ENCODE results near the gene MAGED2. TPM values are rescaled to one million over a fixed set of nuclear protein-coding genes. Genes with fewer than 3 reads are reported as not detected.

Gene MAGED2
- total RNA-seq, 1 experiment from 2014 or later = 32.4 TPM

DNA sequence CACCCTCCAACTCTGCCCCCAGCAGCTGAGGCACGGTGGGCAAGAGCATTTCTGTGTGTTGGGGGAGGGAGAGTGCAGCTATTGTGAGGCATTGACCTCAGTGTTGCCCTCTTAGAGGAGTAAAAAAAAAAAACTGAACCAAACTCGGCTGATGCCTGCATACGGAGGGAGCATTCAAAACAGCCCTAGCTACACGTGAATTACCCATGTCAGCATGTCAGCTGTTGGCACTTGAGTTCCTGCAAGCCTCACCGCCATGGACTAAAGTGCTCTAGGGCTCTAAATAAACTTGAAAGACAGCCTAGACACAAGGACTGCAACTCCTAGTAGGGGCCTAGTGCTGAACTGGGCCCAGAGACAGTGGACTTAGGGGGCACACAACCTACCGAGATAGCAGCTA, 31.5 kb upstream of the MAGED2 start:
- no peaks in the 10 kb centered on the region for H3K27me3 ChIP-seq (ENCODE audit: insufficient read depth, low read length)

GRCh38 chrX:54776987-54777672, 30.4 kb upstream of the MAGED2 start:
- Histone ChIP-seq H3K27ac (ENCODE audit: low read depth, low read length) (no peak overlapping the region), H3K9me3 (ENCODE audit: control insufficient read depth in 1 of 2, insufficient read depth in 1 of 2, low read depth in 1 of 2, low read length in 2 of 2) (no peaks in the 10 kb centered on the region), H3K4me3 (replicated peaks in 1 of 2; ENCODE audit: low read depth in 1 of 2, low read length in 2 of 2) (no peak overlapping the region), H3K36me3 (ENCODE audit: control insufficient read depth in 1 of 2, insufficient read depth in 2 of 2, low read length in 2 of 2) (no peaks in the 10 kb centered on the region), H3K9me2 (ENCODE audit: insufficient read depth) (no peaks in the 10 kb centered on the region), H3K79me2 (ENCODE audit: insufficient read depth, low read length) (no peaks in the 10 kb centered on the region), H3K4me1 (ENCODE audit: control insufficient read depth in 1 of 2, insufficient read depth in 2 of 2, low read length in 2 of 2) (no peaks in the 10 kb centered on the region), H2AFZ (ENCODE audit: low read depth, low read length, poor library complexity, severe bottlenecking) (no peak overlapping the region), H3K9ac (ENCODE audit: low read length) (no peak overlapping the region), H4K20me1 (ENCODE audit: insufficient read depth) (no peaks in the 10 kb centered on the region), H3K4me2 (ENCODE audit: low read length) (no peak overlapping the region), H3K27me3 (ENCODE audit: insufficient read depth, low read length) (no peaks in the 10 kb centered on the region)
- ChIA-PET RAD21 (ENCODE audit: low non-redundant PET in 1 of 2, low total read pairs in 2 of 2, uncharacterized antibody in 2 of 2, unreplicated experiment in 2 of 2) (no interaction called here), POLR2A (no interaction called here), CTCF (no interaction called here)
- intact Hi-C loops (cut with micrococcal nuclease) = no loop called here
- no TSS peak for BruUV-seq (replicated peaks)
- no peak for DNase-seq (ENCODE audit: low read depth, low spot score)
- no peak for TF ChIP-seq ELF1 (IDR thresholded peaks at IDR 0.05; ENCODE audit: borderline replicate concordance, low read depth)
- no peak for TF ChIP-seq POLR2AphosphoS5 (IDR thresholded peaks at IDR 0.05; ENCODE audit: low read depth, low read length)
- TF ChIP-seq TCF7L2 (IDR thresholded peaks at IDR 0.05; ENCODE audit: borderline replicate concordance, extremely low read depth, insufficient read depth, insufficient read length) = no peak
- TF ChIP-seq SRF (IDR thresholded peaks at IDR 0.05; ENCODE audit: low read depth) = no peak
- TF ChIP-seq ZNF274 (IDR thresholded peaks at IDR 0.05; ENCODE audit: low read depth, low read length) = no peak
- TF ChIP-seq YY1 (IDR thresholded peaks at IDR 0.05; ENCODE audit: extremely low read depth, insufficient replicate concordance, low read depth, low read length) = no peak
- no peak for TF ChIP-seq CEBPB (IDR thresholded peaks at IDR 0.05; ENCODE audit: low read depth)
- no peak for ATAC-seq

More for the DNA sequence above, 31.5 kb upstream of the MAGED2 start:
- DNase-seq (ENCODE audit: low read depth, low spot score) (no peak), ATAC-seq (no peak)
- no peaks in the 10 kb centered on the region for H3K9me2 ChIP-seq (ENCODE audit: insufficient read depth)
- CTCF ChIA-PET = no interaction called here
- intact Hi-C loops (cut with micrococcal nuclease) = no loop called here
- H3K4me1 ChIP-seq (ENCODE audit: control insufficient read depth in 1 of 2, insufficient read depth in 2 of 2, low read length in 2 of 2) = no peaks in the 10 kb centered on the region
- H3K4me3 ChIP-seq (replicated peaks in 1 of 2; ENCODE audit: low read depth in 1 of 2, low read length in 2 of 2) = no peak overlapping the region
- no peaks in the 10 kb centered on the region for H3K36me3 ChIP-seq (ENCODE audit: control insufficient read depth in 1 of 2, insufficient read depth in 2 of 2, low read length in 2 of 2)
- H3K4me2 ChIP-seq (ENCODE audit: low read length) = no peak overlapping the region
- H3K79me2 ChIP-seq (ENCODE audit: insufficient read depth, low read length) = no peaks in the 10 kb centered on the region
- H3K27ac ChIP-seq (ENCODE audit: low read depth, low read length) = no peak overlapping the region
- POLR2A ChIA-PET = no interaction called here
- RAD21 ChIA-PET (ENCODE audit: low non-redundant PET in 1 of 2, low total read pairs in 2 of 2, uncharacterized antibody in 2 of 2, unreplicated experiment in 2 of 2) = no interaction called here
- no TSS peak for BruUV-seq (replicated peaks)
- TF ChIP-seq JUND (IDR thresholded peaks at IDR 0.05) = no peak
- TF ChIP-seq, protein P1, sequence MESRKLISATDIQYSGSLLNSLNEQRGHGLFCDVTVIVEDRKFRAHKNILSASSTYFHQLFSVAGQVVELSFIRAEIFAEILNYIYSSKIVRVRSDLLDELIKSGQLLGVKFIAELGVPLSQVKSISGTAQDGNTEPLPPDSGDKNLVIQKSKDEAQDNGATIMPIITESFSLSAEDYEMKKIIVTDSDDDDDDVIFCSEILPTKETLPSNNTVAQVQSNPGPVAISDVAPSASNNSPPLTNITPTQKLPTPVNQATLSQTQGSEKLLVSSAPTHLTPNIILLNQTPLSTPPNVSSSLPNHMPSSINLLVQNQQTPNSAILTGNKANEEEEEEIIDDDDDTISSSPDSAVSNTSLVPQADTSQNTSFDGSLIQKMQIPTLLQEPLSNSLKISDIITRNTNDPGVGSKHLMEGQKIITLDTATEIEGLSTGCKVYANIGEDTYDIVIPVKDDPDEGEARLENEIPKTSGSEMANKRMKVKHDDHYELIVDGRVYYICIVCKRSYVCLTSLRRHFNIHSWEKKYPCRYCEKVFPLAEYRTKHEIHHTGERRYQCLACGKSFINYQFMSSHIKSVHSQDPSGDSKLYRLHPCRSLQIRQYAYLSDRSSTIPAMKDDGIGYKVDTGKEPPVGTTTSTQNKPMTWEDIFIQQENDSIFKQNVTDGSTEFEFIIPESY (IDR thresholded peaks at IDR 0.05; ENCODE audit: extremely low read depth, insufficient replicate concordance, low read length) = no peak
- TF ChIP-seq EGR1 (IDR thresholded peaks at IDR 0.05; ENCODE audit: low read depth) = no peak
- H3K9ac ChIP-seq (ENCODE audit: low read length) = no peak overlapping the region
- no peaks in the 10 kb centered on the region for H3K9me3 ChIP-seq (ENCODE audit: control insufficient read depth in 1 of 2, insufficient read depth in 1 of 2, low read depth in 1 of 2, low read length in 2 of 2)
- H2AFZ ChIP-seq (ENCODE audit: low read depth, low read length, poor library complexity, severe bottlenecking) = no peak overlapping the region
- H4K20me1 ChIP-seq (ENCODE audit: insufficient read depth) = no peaks in the 10 kb centered on the region

Measured in HCT116 (cell line).